ENCODE measurements around the gene PPP1CC.

PPP1CC gene

DNA sequence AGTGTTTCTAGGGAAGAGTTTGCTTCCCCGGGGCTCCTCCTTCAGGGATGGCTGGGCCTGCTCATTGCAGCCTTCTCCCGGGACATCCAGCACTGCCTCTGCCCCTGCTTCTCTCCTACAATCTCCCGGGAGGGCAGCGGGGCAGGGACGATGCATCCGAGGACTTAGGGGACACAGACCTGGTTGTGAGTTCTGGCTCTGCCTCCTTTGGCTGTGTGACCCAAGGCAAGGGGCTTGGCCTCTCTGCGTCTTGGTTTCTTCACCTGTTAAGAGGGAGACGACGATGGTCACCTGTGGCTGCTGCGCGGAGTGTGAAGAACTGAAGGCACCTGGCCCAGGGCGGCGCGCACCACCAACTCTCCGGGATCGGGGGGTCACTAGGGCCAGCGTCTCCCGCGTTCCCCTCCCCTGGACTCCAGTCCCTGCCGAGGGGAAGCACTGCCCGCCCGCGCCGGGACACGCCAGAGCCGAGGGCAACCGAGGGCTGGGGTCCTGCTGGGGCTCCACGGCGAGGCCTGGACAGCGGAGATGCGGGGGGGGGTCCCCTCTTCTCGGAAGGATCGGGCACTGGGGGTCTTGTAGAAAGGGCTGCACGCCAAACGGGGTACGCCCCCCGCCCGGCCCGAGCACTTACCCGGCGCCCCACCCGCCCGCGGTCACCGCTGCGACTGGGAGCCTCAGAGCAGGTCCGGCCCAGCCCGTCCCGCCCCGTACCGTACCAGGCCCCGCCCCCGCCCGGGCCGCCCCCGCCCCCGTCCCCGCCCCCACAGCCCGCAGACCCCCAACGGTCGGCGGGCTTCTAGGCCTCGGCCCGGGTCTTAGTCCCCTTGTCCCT lies 54.0 kb downstream of the PPP1CC start, which contains the start of gene HVCN1:
Gene HVCN1, minus strand, starts transcription at position 670 of the 835 bp plus-strand sequence. CDS start 5,870 bp downstream, outside the sequence.
- in situ Hi-C loops (cut with HindIII; ENCODE audit: low pct_unique_long_range_greater_than_20kb, low sequenced_read_pairs), result no loop called here
- DNase-seq (ENCODE audit: low read depth in 1 of 2, low spot score in 1 of 2), result no peak
- no peak for TF ChIP-seq JUND (IDR thresholded peaks at IDR 0.05; ENCODE audit: low read depth)

GRCh38 chr12:110687396-110688169 lies 55.1 kb downstream of the PPP1CC start:
- no peak for DNase-seq (ENCODE audit: low read depth in 1 of 2, low spot score in 1 of 2)
- TF ChIP-seq JUND (IDR thresholded peaks at IDR 0.05; ENCODE audit: low read depth), result no peak
- in situ Hi-C loops (cut with HindIII; ENCODE audit: low pct_unique_long_range_greater_than_20kb, low sequenced_read_pairs), result no loop called here

- in situ Hi-C loops (cut with HindIII; ENCODE audit: low pct_unique_long_range_greater_than_20kb, low sequenced_read_pairs), result no loop called here
- DNase-seq (ENCODE audit: low read depth in 1 of 2, low spot score in 1 of 2), result no peak
- TF ChIP-seq JUND (IDR thresholded peaks at IDR 0.05; ENCODE audit: low read depth), result no peak
These were observed 56.3 kb downstream of the PPP1CC start for GRCh38 chr12:110686294-110686903.

DNA sequence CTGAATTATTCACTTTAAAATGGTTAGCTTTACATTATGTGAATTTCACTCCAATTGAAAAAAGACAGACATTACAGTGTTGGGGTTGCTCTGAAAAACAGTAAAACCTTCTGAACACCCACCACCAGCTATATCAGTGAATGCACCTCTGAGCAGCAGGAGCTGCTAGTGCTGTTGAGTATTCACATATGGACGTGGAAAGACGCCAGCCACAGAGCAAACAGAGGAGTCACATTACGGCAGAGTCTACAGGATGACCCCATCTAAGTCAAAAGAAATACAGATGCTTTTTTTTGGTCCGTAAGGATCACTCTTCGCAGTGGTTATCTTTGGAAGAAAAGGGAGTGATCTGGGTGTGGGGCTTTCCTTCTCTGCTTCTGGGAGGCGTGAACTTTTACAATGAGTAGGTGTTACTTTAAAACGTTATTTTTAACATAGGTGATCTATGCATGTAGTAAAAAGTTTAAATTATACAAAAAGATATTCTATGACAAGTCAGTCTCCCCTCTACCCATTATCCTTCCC lies 58.3 kb downstream of the PPP1CC start:
- no peak for TF ChIP-seq JUND (IDR thresholded peaks at IDR 0.05; ENCODE audit: low read depth)
- in situ Hi-C loops (cut with HindIII; ENCODE audit: low pct_unique_long_range_greater_than_20kb, low sequenced_read_pairs), result no loop called here
- DNase-seq (ENCODE audit: low read depth in 1 of 2, low spot score in 1 of 2), result peak in 1 of 2 experiments; percentile 48

DNA sequence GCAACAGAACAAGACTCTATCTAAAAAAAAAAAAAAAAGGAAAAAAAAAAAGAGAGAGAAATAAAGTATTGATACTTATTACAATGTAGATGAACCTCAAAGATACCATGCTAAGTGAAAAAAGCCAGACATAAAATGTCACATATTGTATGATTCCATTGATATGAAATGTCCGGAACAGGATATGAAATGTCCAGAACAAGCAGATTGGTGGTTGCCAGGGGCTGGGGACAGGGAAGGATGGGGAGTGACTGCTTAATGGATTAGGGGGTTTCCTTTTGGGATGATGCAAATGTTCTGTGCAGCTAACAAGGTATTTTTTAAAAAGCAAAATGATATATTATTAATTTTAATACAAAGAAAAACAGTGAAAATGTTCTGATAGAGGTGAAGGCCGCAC lies 58.8 kb downstream of the PPP1CC start:
- in situ Hi-C loops (cut with HindIII; ENCODE audit: low pct_unique_long_range_greater_than_20kb, low sequenced_read_pairs), result no loop called here
- TF ChIP-seq JUND (IDR thresholded peaks at IDR 0.05; ENCODE audit: low read depth), result no peak
- DNase-seq (ENCODE audit: low read depth in 1 of 2, low spot score in 1 of 2), result no peak

- DNase-seq (ENCODE audit: low read depth in 1 of 2, low spot score in 1 of 2), result no peak
- in situ Hi-C loops (cut with HindIII; ENCODE audit: low pct_unique_long_range_greater_than_20kb, low sequenced_read_pairs), result no loop called here
- TF ChIP-seq JUND (IDR thresholded peaks at IDR 0.05; ENCODE audit: low read depth), result no peak
These were observed 62.7 kb downstream of the PPP1CC start for GRCh38 chr12:110680032-110680431.

DNA sequence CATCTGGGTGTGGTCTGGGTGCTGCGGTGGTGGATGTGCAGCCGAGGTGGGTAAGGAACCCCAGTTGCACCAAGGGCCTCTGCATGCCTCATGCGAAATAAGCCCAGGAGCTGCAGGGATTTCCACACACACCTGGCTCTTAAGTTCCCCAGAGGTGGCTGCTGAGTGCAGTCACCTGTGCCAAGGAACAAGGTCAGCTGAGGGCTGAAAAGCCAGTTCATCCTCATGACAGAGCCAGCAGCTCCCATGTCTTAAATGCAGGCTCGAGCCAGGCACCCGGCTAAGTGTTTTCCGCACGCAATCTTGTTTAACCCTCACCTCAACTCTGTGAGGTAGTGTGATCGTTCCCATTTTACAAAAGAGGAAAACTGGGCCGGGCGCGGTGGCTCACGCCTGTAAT lies 63.5 kb downstream of the PPP1CC start:
- TF ChIP-seq JUND (IDR thresholded peaks at IDR 0.05; ENCODE audit: low read depth), result no peak
- peak in 1 of 2 experiments; percentile 52 for DNase-seq (ENCODE audit: low read depth in 1 of 2, low spot score in 1 of 2)
- in situ Hi-C loops (cut with HindIII; ENCODE audit: low pct_unique_long_range_greater_than_20kb, low sequenced_read_pairs), result no loop called here

DNA sequence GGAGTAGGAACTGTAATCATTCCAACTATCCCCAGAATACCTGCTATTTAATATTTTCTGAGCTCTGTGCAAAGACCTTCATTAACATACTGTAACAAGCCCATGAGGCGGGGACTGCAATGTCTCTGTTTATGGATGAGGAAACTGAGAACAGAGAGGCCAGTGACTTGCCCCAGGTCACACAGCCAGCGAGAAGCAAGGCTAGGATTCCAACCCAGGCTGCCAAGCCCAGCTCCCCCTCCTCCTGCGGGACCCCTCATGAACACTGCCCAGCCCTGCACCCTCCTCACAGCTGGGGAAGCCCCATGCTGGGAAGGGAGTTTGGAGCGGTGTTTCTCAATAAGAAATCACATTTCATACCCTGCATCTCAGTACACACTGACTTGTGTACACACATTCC lies 64.7 kb downstream of the PPP1CC start:
- in situ Hi-C loops (cut with HindIII; ENCODE audit: low pct_unique_long_range_greater_than_20kb, low sequenced_read_pairs), result no loop called here
- TF ChIP-seq JUND (IDR thresholded peaks at IDR 0.05; ENCODE audit: low read depth), result no peak
- DNase-seq (ENCODE audit: low read depth in 1 of 2, low spot score in 1 of 2), result no peak

DNA sequence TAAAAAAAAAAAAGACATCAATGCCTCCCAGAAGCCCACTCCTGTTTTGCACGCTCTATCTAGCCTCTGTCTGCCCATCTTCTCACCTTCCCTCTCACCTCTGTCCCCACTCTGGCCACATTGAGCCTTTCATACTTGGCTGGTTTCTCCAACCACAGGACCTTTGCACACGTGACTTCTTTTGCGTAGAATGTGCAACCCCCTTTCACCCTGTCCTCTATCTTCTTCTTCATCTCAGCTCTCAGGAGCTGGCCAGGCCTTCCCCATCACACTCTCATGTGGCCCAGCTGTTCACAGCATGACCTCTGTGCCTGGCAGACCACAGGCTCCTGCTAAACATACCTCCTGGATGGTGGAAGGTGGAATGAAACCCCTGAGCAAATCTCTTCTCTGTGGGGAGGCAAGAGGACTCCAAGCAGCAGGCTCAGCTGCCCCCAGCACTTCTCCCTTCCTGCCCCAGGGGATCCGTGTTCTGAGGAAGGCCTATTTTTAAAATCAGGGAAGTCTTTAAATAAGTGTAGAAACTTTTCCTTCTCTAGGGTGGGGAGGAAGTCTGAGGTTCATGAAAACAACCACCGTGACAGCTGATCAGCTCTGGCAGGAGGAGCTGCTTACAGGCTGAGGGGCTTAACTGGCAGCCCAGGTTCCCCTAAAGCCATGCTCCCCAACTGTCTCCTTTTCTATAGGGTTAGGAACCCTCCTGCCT lies 65.3 kb downstream of the PPP1CC start:
- in situ Hi-C loops (cut with HindIII; ENCODE audit: low pct_unique_long_range_greater_than_20kb, low sequenced_read_pairs), result no loop called here
- TF ChIP-seq JUND (IDR thresholded peaks at IDR 0.05; ENCODE audit: low read depth), result no peak
- DNase-seq (ENCODE audit: low read depth in 1 of 2, low spot score in 1 of 2), result no peak

- no peak for TF ChIP-seq JUND (IDR thresholded peaks at IDR 0.05; ENCODE audit: low read depth)
- DNase-seq (ENCODE audit: low read depth in 1 of 2, low spot score in 1 of 2), result no peak
- in situ Hi-C loops (cut with HindIII; ENCODE audit: low pct_unique_long_range_greater_than_20kb, low sequenced_read_pairs), result no loop called here
These were observed 66.5 kb downstream of the PPP1CC start for GRCh38 chr12:110676171-110676570.

GRCh38 chr12:110670161-110670701 lies 72.5 kb downstream of the PPP1CC start:
- in situ Hi-C loops (cut with HindIII; ENCODE audit: low pct_unique_long_range_greater_than_20kb, low sequenced_read_pairs), result no loop called here
- DNase-seq (ENCODE audit: low read depth in 1 of 2, low spot score in 1 of 2), result no peak

More at GRCh38 chr12:110670161-110670701, 72.5 kb downstream of the PPP1CC start:
- TF ChIP-seq JUND (IDR thresholded peaks at IDR 0.05; ENCODE audit: low read depth), result no peak

Data from T47D (cell line).